OCI-LY7 (cell line): ENCODE results near the gene CLEC16A. TPM values are rescaled to one million over a fixed set of nuclear protein-coding genes. Genes with fewer than 3 reads are reported as not detected.

Source experiments
- BruUV-seq: library from RNA; stranded (reverse); fragments of 400-500 nt; replicated peaks from 2 replicates; lab custom pipeline; 2021; lab: Mats Ljungman, UMichigan
- CTCF ChIA-PET: fragments of 300-600 bp; sonication (Branson Sonifier 250); formaldehyde crosslinking; loops from one replicate; lab custom pipeline; 2022; ENCODE audit warnings: antibody characterized with exemption; ENCODE audit not compliant: unreplicated experiment; lab: Charles Lee
- POLR2A ChIA-PET: fragments of 300-600 bp; sonication (Branson Sonifier 250); formaldehyde crosslinking; loops from one replicate; lab custom pipeline; 2022; ENCODE audit warnings: antibody characterized with exemption; lab: Charles Lee
- DNase-seq: peaks from one replicate; pipeline ENCODE4 v3.0.0-alpha.2; 2015; ENCODE audit warnings: low spot score
- H2AFZ ChIP-seq: fragments of 200-600 bp; sonication (generic), shearing (Covaris generic); 2 replicates; pipeline ENCODE4 v1.6.1; 2014; ENCODE audit warnings: mild to moderate bottlenecking, antibody characterized with exemption, low read length, moderate library complexity
- H3K27ac ChIP-seq: fragments of 200-600 bp; sonication (generic); 2 replicates; pipeline ENCODE4 v1.5.1; 2014; ENCODE audit warnings: mixed run types, low read depth, mild to moderate bottlenecking, moderate library complexity, low read length, inconsistent platforms; ENCODE audit not compliant: poor library complexity, severe bottlenecking
- H3K36me3 ChIP-seq: fragments of 200-600 bp; sonication (generic); 2 replicates; pipeline ENCODE4 v1.6.1; 2014; ENCODE audit warnings: mild to moderate bottlenecking, antibody characterized with exemption, low read length, moderate library complexity, mixed read lengths; ENCODE audit not compliant: insufficient read depth
- H3K4me1 ChIP-seq: fragments of 200-600 bp; sonication (generic); 2 replicates; pipeline ENCODE4 v1.5.1; 2014; ENCODE audit warnings: mild to moderate bottlenecking, low read length; ENCODE audit not compliant: insufficient read depth, poor library complexity, severe bottlenecking
- H3K4me2 ChIP-seq: fragments of 200-600 bp; sonication (generic); 2 replicates; pipeline ENCODE4 v1.6.1; 2014; ENCODE audit warnings: mild to moderate bottlenecking, low read length
- H3K4me3 ChIP-seq: fragments of 200-600 bp; sonication (generic); 2 replicates; pipeline ENCODE4 v1.5.1; 2014; ENCODE audit warnings: mild to moderate bottlenecking, low read depth, low read length; ENCODE audit not compliant: poor library complexity, severe bottlenecking
- H3K79me2 ChIP-seq: fragments of 200-600 bp; sonication (generic); 2 replicates; pipeline ENCODE4 v1.6.1; 2016; ENCODE audit warnings: low read depth, mild to moderate bottlenecking, low read length, moderate library complexity, mixed read lengths; ENCODE audit not compliant: insufficient read depth
- H3K9me2 ChIP-seq: fragments of 200-600 bp; sonication (generic); 2 replicates; pipeline ENCODE4 v1.6.1; 2016; ENCODE audit warnings: mild to moderate bottlenecking, low read length, mixed read lengths; ENCODE audit not compliant: insufficient read depth
- H3K9me3 ChIP-seq: fragments of 200-600 bp; sonication (generic); 2 replicates; pipeline ENCODE4 v1.6.1; 2014; ENCODE audit warnings: mild to moderate bottlenecking, mixed run types, low read length, mixed read lengths
- H4K20me1 ChIP-seq: fragments of 200-600 bp; sonication (generic); 2 replicates; pipeline ENCODE4 v1.6.1; 2014; ENCODE audit warnings: mild to moderate bottlenecking, antibody characterized with exemption, low read length, moderate library complexity, mixed read lengths; ENCODE audit not compliant: insufficient read depth
- CTCF ChIP-seq: fragments of 200-600 bp; sonication (generic); conservative IDR thresholded peaks from 2 replicates; pipeline ENCODE4 v1.5.1; 2014; ENCODE audit warnings: mild to moderate bottlenecking, antibody characterized with exemption, low read length, moderate library complexity, mixed read lengths
- EZH2phosphoT487 ChIP-seq: fragments of 200-600 bp; sonication (generic); IDR thresholded peaks from 2 replicates; pipeline ENCODE4 v1.6.1; 2018; ENCODE audit warnings: low read depth, borderline replicate concordance, mild to moderate bottlenecking, mixed run types, antibody characterized with exemption, low read length, moderate library complexity, mixed read lengths
- intact Hi-C: fragments of 100-400 bp; cut with micrococcal nuclease; formaldehyde crosslinking; loops from one replicate; pipeline ENCODE4 v1.10.0; 2022; ENCODE audit not compliant: unreplicated experiment
- total RNA-seq, 2 experiments: library from RNA; depleted of rRNA in 1 of 2; stranded (reverse); fragments of >200 nt in 1 of 2; shearing (Covaris generic) in 1 of 2; gene quantifications; 2 replicates each; pipeline ENCODE4 v1.2.3, GENCODE V29; 2014 to 2022

The CLEC16A gene
- total RNA-seq, 2 experiments from 2014 or later: 26.2 to 50.9 TPM

DNA sequence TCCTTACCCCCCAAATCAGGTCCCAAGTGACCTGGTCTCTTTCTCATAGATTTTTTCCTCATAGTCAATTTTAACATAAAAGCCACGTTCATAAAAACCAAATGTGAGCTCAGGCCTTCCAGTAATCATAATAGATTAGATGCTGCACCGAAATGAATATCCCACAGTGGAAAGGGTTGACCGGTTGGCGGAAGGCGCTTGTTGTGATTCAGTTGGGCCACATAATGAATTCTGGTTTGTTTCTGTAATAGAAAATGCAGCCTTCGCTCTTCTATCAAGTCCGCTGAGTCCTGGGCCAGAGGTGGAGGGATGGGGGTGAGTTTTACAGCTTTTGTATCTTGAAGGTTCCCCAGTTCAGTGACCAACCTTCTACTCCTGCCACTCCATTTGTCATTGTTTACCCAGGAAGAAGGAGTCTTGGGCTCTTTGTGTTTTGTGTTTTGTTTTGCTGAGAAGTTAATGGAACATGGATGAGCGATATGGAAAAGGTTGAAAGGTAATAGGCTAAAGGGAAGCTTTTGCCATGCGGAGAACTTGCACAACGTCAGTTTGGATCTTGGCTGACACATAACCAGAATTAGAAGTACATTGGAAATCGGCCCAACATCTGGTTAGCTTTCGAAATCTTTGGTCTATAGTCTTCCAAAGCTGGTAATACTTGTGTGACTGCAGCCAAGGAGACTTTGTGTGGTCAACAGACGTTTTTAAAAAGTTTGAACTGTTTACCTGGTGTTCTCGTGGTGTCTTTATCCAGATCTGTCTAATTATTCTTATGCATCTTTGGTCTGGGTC, 89.5 kb downstream of the CLEC16A start:
- BruUV-seq: no TSS peak
- no peak for DNase-seq
- H3K27ac ChIP-seq: no peak overlapping the region
- no peaks in the 10 kb centered on the region for H3K9me2 ChIP-seq
- ChIA-PET CTCF (no interaction called here), POLR2A (no interaction called here)
- H3K4me1 ChIP-seq: no peaks in the 10 kb centered on the region
- TF ChIP-seq EZH2phosphoT487 (no peak), CTCF (no peak)
- no peak overlapping the region for H3K4me2 ChIP-seq
- no peak overlapping the region for H3K4me3 ChIP-seq
- H3K79me2 ChIP-seq: no peaks in the 10 kb centered on the region
- H4K20me1 ChIP-seq: no peaks in the 10 kb centered on the region
- H2AFZ ChIP-seq: no peak overlapping the region
- H3K36me3 ChIP-seq: peaks cover 65% of the 10 kb centered on the region
- intact Hi-C loops: no loop called here
- H3K9me3 ChIP-seq: 0 out of 2 replicates have a peak, but pooled peaks cover under 1% of the 10 kb centered on the region

DNA sequence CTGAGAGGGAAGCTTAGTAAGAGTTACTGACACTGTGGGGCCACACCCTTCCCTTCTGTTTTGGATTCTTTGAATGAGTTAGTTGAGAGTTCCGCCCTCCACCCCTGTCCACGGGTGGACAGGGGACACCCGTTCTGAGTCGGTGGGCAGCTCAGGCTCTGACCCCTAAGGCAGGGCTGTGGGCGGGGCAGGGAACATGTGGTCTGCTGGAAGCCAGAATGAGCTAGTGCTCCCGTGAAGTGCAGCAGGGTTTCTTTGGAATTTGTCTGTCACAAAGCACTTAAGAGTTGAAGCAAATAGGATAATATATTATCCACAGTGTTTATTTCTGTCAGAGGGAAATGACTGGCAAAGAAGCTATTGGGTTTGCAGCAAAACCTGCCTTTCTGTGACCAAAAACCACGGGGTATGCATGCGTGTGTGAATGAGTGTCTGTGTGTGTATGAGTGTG, 90.1 kb downstream of the CLEC16A start:
- Histone ChIP-seq H3K4me1 (no peaks in the 10 kb centered on the region), H3K9me3 (no peaks in the 10 kb centered on the region), H3K9me2 (no peaks in the 10 kb centered on the region), H2AFZ (no peak overlapping the region), H3K4me2 (no peak overlapping the region), H4K20me1 (no peaks in the 10 kb centered on the region), H3K4me3 (no peak overlapping the region), H3K36me3 (peaks cover 58% of the 10 kb centered on the region), H3K27ac (no peak overlapping the region), H3K79me2 (no peaks in the 10 kb centered on the region)
- CTCF ChIA-PET: no interaction called here
- BruUV-seq: no TSS peak
- POLR2A ChIA-PET: no interaction called here
- no peak for DNase-seq
- intact Hi-C loops: no loop called here
- TF ChIP-seq EZH2phosphoT487 (no peak), CTCF (no peak)

DNA sequence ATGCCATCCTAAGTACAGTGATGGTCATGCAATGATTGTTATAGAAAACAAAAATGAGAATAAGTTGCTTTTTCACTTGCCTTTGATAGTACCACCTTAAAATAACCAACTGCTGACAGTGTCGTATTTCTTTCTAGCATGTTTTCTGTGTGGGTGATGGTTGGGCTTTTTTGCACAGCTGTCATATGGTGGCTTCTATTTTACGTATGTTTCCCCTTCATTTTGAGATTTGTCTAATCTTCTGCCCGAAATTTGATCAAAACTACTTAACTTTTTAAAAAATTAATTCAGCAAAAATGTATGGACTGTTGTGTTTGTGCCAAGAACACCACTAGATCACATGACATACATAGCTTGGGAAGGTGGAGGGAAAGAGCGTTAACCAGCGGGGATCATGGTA, 90.7 kb downstream of the CLEC16A start:
- ChIA-PET CTCF (no interaction called here), POLR2A (interaction anchor here (1.0 kb wide), 1 partner anchor 28 kb away, joined by 3 read pairs; no protein-coding TSS in a partner anchor)
- no peak overlapping the region for H2AFZ ChIP-seq
- no TSS peak for BruUV-seq
- intact Hi-C loops: no loop called here
- H3K36me3 ChIP-seq: peaks cover 58% of the 10 kb centered on the region
- no peaks in the 10 kb centered on the region for H4K20me1 ChIP-seq
- no peaks in the 10 kb centered on the region for H3K79me2 ChIP-seq
- H3K4me1 ChIP-seq: no peaks in the 10 kb centered on the region
- no peaks in the 10 kb centered on the region for H3K9me2 ChIP-seq
- H3K27ac ChIP-seq: no peak overlapping the region
- TF ChIP-seq EZH2phosphoT487: no peak
- no peak for TF ChIP-seq CTCF
- no peak for DNase-seq
- no peaks in the 10 kb centered on the region for H3K9me3 ChIP-seq
- no peak overlapping the region for H3K4me3 ChIP-seq
- H3K4me2 ChIP-seq: no peak overlapping the region
